Osteoblast (primary cell): ENCODE measurements around the gene ZBTB7C. TPM values are rescaled to one million over a fixed set of nuclear protein-coding genes. Genes with fewer than 3 reads are reported as not detected.

Experiments used
- DNase-seq: peaks from one replicate; pipeline ENCODE4 v3.0.0; 2011; ENCODE audit warnings: low spot score, mixed read lengths; ENCODE audit not compliant: insufficient read length; ENCODE audit errors: missing footprints
- H2AFZ ChIP-seq: 2 replicates; pipeline ENCODE4 v1.6.0; 2011; ENCODE audit warnings: mild to moderate bottlenecking, low read length
- H3K27ac ChIP-seq: 2 replicates; pipeline ENCODE4 v1.5.1; 2011; ENCODE audit warnings: mild to moderate bottlenecking, low read depth, low read length, moderate library complexity
- H3K27me3 ChIP-seq: 2 replicates; pipeline ENCODE4 v1.6.0; 2012; ENCODE audit warnings: mild to moderate bottlenecking, control low read depth, inconsistent platforms, low read length, moderate library complexity; ENCODE audit not compliant: insufficient read depth
- H3K36me3 ChIP-seq: 2 replicates; pipeline ENCODE4 v1.5.1; 2011; ENCODE audit warnings: mild to moderate bottlenecking, low read length, control low read depth, moderate library complexity; ENCODE audit not compliant: insufficient read depth
- H3K4me1 ChIP-seq: 2 replicates; pipeline ENCODE4 v1.5.1; 2011; ENCODE audit warnings: mild to moderate bottlenecking, low read length, control low read depth, moderate library complexity; ENCODE audit not compliant: insufficient read depth
- H3K4me2 ChIP-seq: 2 replicates; pipeline ENCODE4 v1.6.0; 2011; ENCODE audit warnings: mild to moderate bottlenecking, low read length; ENCODE audit not compliant: insufficient read depth
- H3K4me3 ChIP-seq: fragments of 200-600 bp; sonication (generic); 3 replicates; pipeline ENCODE4 v1.5.1; 2012; ENCODE audit warnings: mild to moderate bottlenecking, low read length, inconsistent platforms; ENCODE audit not compliant: insufficient read depth
- H3K79me2 ChIP-seq: 2 replicates; pipeline ENCODE4 v1.6.0; 2012; ENCODE audit warnings: mild to moderate bottlenecking, low read length, control low read depth, inconsistent platforms; ENCODE audit not compliant: insufficient read depth
- H3K9me3 ChIP-seq: 2 replicates; pipeline ENCODE4 v1.5.1; 2011; ENCODE audit warnings: low read depth, low read length, control low read depth
- H4K20me1 ChIP-seq: 2 replicates; pipeline ENCODE4 v1.6.0; 2012; ENCODE audit warnings: mild to moderate bottlenecking, low read length, control low read depth; ENCODE audit not compliant: insufficient read depth
- total RNA-seq: library from RNA; depleted of rRNA; stranded (reverse); fragments of >200 nt; gene quantifications from 2 replicates; pipeline ENCODE4 v1.2.3, GENCODE V29; 2012
- TF ChIP-seq, protein P1 (sequence below): IDR thresholded peaks from 2 replicates; pipeline ENCODE4 v1.5.1; 2011; ENCODE audit warnings: mild to moderate bottlenecking, low read depth, low read length, moderate library complexity; ENCODE audit errors: extremely low read depth

ZBTB7C gene
- total RNA-seq, 1 donor, result 0.36 TPM

GRCh38 chr18:48163738-48164115 is 245.5 kb downstream of the ZBTB7C start:
- Histone ChIP-seq H3K4me1 (no peaks in the 10 kb centered on the region), H2AFZ (no peak overlapping the region), H3K27ac (no peak overlapping the region), H3K27me3 (peaks cover 3% of the 10 kb centered on the region), H3K9me3 (no peaks in the 10 kb centered on the region), H3K79me2 (no peaks in the 10 kb centered on the region), H3K4me3 (no peak overlapping the region), H3K36me3 (no peaks in the 10 kb centered on the region), H4K20me1 (no peaks in the 10 kb centered on the region), H3K4me2 (no peak overlapping the region)
- TF ChIP-seq, protein P1, sequence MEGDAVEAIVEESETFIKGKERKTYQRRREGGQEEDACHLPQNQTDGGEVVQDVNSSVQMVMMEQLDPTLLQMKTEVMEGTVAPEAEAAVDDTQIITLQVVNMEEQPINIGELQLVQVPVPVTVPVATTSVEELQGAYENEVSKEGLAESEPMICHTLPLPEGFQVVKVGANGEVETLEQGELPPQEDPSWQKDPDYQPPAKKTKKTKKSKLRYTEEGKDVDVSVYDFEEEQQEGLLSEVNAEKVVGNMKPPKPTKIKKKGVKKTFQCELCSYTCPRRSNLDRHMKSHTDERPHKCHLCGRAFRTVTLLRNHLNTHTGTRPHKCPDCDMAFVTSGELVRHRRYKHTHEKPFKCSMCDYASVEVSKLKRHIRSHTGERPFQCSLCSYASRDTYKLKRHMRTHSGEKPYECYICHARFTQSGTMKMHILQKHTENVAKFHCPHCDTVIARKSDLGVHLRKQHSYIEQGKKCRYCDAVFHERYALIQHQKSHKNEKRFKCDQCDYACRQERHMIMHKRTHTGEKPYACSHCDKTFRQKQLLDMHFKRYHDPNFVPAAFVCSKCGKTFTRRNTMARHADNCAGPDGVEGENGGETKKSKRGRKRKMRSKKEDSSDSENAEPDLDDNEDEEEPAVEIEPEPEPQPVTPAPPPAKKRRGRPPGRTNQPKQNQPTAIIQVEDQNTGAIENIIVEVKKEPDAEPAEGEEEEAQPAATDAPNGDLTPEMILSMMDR, result no peak
- DNase-seq, result no peak

DNA sequence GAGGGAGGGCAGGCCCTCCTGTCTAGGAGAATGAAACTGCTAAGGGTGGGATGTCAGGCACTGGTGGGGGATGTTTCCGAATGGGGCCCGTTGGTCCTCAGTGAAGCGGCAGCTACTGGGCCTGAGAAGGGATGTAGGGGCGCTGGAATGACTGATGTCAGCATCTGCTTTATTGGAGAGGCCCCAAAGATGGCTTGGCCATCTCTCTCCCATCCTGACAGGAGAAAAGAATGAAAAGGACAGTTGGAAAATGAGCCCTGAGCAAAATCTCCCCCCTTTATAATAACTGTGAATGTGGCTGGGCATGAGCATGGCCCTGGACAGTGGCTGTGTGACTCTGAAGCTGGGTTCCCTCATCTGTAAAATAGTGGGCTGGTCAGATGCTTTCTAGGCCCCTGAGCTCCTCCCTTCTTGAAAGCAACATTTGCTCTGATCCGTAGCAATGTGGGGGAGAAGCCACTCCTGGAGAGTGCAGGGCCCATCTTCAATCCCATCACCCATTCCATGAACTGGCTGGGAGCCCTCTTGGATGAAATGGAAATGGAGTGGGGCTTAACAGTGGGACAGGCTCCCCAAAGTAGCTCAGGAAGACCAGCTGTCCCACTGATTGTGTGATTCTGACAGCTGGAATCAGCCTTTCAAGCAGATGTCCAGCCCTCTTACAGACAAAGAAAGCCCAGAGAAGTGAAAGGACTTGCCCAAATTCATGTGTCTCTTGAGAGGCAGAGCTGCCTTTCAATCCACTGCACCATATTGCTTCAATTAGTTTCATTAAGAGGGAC is 246.0 kb downstream of the ZBTB7C start:
- no peaks in the 10 kb centered on the region for H3K36me3 ChIP-seq
- no peak overlapping the region for H3K27ac ChIP-seq
- H3K9me3 ChIP-seq, result no peaks in the 10 kb centered on the region
- peaks cover 3% of the 10 kb centered on the region for H3K27me3 ChIP-seq
- peak; percentile 73 for DNase-seq
- H3K4me3 ChIP-seq, result no peak overlapping the region
- H4K20me1 ChIP-seq, result no peaks in the 10 kb centered on the region
- H3K4me2 ChIP-seq, result no peak overlapping the region
- no peak overlapping the region for H2AFZ ChIP-seq
- H3K4me1 ChIP-seq, result no peaks in the 10 kb centered on the region
- TF ChIP-seq, protein P1, result no peak
- no peaks in the 10 kb centered on the region for H3K79me2 ChIP-seq

- H3K4me1 ChIP-seq, result no peaks in the 10 kb centered on the region
- no peaks in the 10 kb centered on the region for H3K79me2 ChIP-seq
- H3K27ac ChIP-seq, result no peak overlapping the region
- H3K36me3 ChIP-seq, result no peaks in the 10 kb centered on the region
- no peaks in the 10 kb centered on the region for H3K9me3 ChIP-seq
- H3K4me2 ChIP-seq, result peak overlapping the region; percentile 79
- H3K4me3 ChIP-seq, result peak overlapping the region; percentile 69
- TF ChIP-seq, protein P1, result no peak
- peak overlapping the region; percentile 51 for H2AFZ ChIP-seq
- H4K20me1 ChIP-seq, result no peaks in the 10 kb centered on the region
- DNase-seq, result peak; percentile 21
- H3K27me3 ChIP-seq, result peaks cover 3% of the 10 kb centered on the region
Observed at GRCh38 chr18:48161911-48162698, 247.1 kb downstream of the ZBTB7C start.
